GM10847 (cell line): ENCODE measurements around the gene SMCO4.

Experiments
- POLR2A ChIP-seq: IDR thresholded peaks from 2 replicates; pipeline ENCODE4 v1.6.1; 2011; ENCODE audit not compliant: insufficient read length; ENCODE audit errors: extremely low read depth

The SMCO4 gene

GRCh38 chr11:93500759-93501158 is 42.4 kb downstream of the SMCO4 start:
- TF ChIP-seq POLR2A, result no peak

- TF ChIP-seq POLR2A, result no peak
Observed at GRCh38 chr11:93498641-93499040, 44.5 kb downstream of the SMCO4 start.

GRCh38 chr11:93498161-93498560 is 45.0 kb downstream of the SMCO4 start:
- no peak for TF ChIP-seq POLR2A

GRCh38 chr11:93497596-93497995 is 45.6 kb downstream of the SMCO4 start:
- TF ChIP-seq POLR2A, result no peak

GRCh38 chr11:93494357-93494756 is 48.8 kb downstream of the SMCO4 start:
- TF ChIP-seq POLR2A, result no peak

- no peak for TF ChIP-seq POLR2A
Observed at GRCh38 chr11:93493252-93493897, 49.8 kb downstream of the SMCO4 start.

DNA sequence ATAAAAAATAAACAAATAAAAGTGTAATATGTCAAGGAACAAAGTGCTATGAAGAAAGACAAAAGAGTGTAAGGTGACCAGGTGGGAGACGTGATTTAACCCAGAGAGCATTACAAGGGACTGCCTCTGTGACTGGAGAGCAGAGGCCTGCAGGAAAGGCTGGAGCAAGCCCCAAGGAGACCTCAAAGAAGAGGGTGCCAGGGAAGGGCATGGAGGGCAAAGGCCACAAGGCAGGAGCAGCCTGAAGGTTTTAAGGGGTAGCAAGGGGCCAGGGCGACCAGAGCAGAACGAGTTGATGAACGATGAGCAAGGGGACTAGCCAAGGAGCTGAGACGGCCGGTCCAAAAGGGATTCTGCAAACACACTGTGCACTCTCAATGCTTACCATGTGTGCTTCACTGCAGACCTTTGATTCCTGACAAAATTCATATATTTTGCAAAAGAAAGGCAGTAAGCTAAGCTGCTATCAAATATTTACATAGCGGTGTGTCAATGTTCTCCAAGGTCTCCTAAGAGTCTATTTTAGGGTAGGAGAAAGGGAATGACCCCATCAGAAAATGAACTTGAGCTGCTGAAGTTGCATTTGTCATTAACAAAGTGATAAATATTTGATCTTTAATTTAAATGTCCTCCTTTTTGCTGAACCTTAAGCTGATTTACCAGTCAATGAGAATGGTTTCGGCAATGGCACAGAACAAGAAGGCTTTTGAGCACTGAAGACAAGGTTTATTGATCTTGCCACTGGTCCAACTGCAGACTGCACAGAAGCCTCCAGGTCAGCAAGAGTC is 50.5 kb downstream of the SMCO4 start:
- no peak for TF ChIP-seq POLR2A

- TF ChIP-seq POLR2A, result no peak
Observed at GRCh38 chr11:93491973-93492372, 51.2 kb downstream of the SMCO4 start.

GRCh38 chr11:93490996-93491618 is 52.1 kb downstream of the SMCO4 start:
- no peak for TF ChIP-seq POLR2A

DNA sequence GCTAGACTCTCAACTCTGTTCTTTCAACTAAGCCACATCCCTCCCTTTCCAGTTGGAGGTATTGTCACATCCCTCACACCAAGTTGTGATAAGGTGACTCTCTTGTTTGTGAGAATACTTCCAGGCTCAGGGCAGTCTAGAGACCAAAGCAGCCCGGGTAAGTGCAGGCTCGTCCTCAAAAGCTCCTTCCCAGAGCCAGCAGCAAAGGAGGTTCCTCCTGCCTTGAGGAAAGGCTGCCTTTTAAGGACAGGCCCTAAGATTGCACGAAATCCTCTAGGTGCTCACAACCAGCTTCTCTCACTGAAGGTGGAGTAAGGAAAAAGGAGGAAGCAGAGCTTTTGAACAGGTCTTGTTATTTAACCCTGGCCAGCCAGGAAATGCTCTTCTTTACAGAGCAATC is 53.4 kb downstream of the SMCO4 start:
- TF ChIP-seq POLR2A, result no peak

DNA sequence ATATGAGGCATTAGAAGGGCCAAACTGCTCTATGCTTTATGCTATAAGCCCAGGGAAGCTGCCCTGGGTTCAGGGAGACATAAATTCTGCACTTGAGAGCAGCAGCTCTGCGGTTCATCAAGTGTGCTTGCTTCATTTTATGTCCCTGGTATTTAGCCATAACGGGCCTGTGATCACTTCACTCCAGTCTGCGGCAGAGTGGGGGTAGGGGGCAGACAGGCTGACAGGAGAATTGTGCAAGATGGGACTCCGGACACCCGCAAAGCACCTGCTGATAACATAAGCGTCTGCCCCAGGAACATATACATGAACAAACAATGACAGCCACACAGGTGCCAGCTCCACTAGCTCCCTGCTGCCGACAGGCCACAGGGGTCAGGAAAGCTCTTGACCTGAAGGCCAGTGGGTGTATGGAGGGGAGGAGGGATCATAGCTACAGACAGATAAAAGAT is 56.1 kb downstream of the SMCO4 start:
- no peak for TF ChIP-seq POLR2A

- TF ChIP-seq POLR2A, result no peak
Observed at GRCh38 chr11:93485983-93486382, 57.2 kb downstream of the SMCO4 start.

- no peak for TF ChIP-seq POLR2A
Observed at GRCh38 chr11:93484716-93485115, 58.5 kb downstream of the SMCO4 start.

GRCh38 chr11:93482556-93482955 is 60.6 kb downstream of the SMCO4 start:
- TF ChIP-seq POLR2A, result no peak

- TF ChIP-seq POLR2A, result no peak
Observed at GRCh38 chr11:93481696-93482095, 61.5 kb downstream of the SMCO4 start.

DNA sequence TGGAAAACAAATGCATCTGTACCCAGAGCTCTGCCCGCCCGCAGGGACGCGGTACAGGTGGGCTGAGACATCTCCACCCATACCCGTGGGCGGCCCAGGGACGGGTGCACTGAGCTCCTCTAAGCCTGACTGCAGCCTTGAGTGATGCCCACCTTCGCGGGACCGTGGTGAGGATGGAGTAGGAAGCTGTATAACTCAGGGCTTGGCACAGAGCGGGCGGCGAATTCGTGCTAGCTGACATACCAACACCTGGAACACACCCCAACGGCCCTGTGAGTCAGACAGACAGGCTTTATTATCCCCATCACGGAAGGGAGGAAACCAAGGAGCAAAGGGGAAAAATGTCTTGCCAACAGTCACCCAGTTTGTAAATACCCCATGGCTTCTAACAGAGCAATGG is 61.9 kb downstream of the SMCO4 start:
- no peak for TF ChIP-seq POLR2A
